WTC11 (cell line): Measurements from ENCODE around the gene LAMA2. TPM values are rescaled to one million over a fixed set of nuclear protein-coding genes. Genes with fewer than 3 reads are reported as not detected.

Experiments used
- ATAC-seq: fragments of 200-7000 bp; cut with Tn5 transposase; 2 replicates; pipeline ENCODE4 v1.10.0; 2021; ENCODE audit warnings: mild to moderate bottlenecking, moderate library complexity
- CTCF ChIA-PET: fragments of 300-600 bp; sonication (Branson Sonifier 250); formaldehyde crosslinking; loops from one replicate; lab custom pipeline; 2021; ENCODE audit warnings: antibody characterized with exemption; lab: Charles Lee
- POLR2A ChIA-PET: fragments of 350-600 bp; sonication (Branson Sonifier 250); formaldehyde crosslinking; loops from one replicate; lab custom pipeline; 2021; ENCODE audit warnings: antibody characterized with exemption; lab: Charles Lee
- DNase-seq: peaks from one replicate; pipeline ENCODE4 v3.0.0; 2021; ENCODE audit warnings: low spot score
- H3K27ac Mint-ChIP-seq: 2 replicates; pipeline ENCODE4 v1.8.0; 2021; ENCODE audit warnings: mixed read lengths
- H3K27me3 Mint-ChIP-seq: 2 replicates; pipeline ENCODE4 v1.8.0; 2021; ENCODE audit warnings: low read depth, mild to moderate bottlenecking, moderate library complexity, mixed read lengths
- H3K36me3 Mint-ChIP-seq: 2 replicates; pipeline ENCODE4 v1.8.0; 2021; ENCODE audit warnings: mixed read lengths
- H3K4me1 Mint-ChIP-seq: 2 replicates; pipeline ENCODE4 v1.8.0; 2022; ENCODE audit warnings: mixed read lengths
- H3K4me3 Mint-ChIP-seq: 2 replicates; pipeline ENCODE4 v1.8.0; 2021; ENCODE audit warnings: mild to moderate bottlenecking, moderate library complexity, mixed read lengths
- H3K9me3 Mint-ChIP-seq: 2 replicates; pipeline ENCODE4 v1.8.0; 2021; ENCODE audit warnings: mixed read lengths
- AFF4 ChIP-seq: sonication (generic); formaldehyde crosslinking; IDR thresholded peaks from 2 replicates; pipeline ENCODE4 v1.8.1; 2023; ENCODE audit warnings: mild to moderate bottlenecking, missing genetic modification reagents, borderline replicate concordance
- ARID4B ChIP-seq: sonication (generic); formaldehyde crosslinking; IDR thresholded peaks from 2 replicates; pipeline ENCODE4 v1.8.0; 2023; ENCODE audit warnings: missing genetic modification reagents, mild to moderate bottlenecking, borderline replicate concordance
- EMX1 ChIP-seq: fragments of 250-450 bp; sonication (Bioruptor Pico); IDR thresholded peaks from 2 replicates; pipeline ENCODE4 v1.8.0; 2021; ENCODE audit warnings: mild to moderate bottlenecking
- ESRRA ChIP-seq: sonication (generic); formaldehyde crosslinking; IDR thresholded peaks from 2 replicates; pipeline ENCODE4 v1.8.1; 2022; ENCODE audit warnings: mild to moderate bottlenecking, missing genetic modification reagents, borderline replicate concordance
- ETV6 ChIP-seq: sonication (generic); formaldehyde crosslinking; IDR thresholded peaks from 2 replicates; pipeline ENCODE4 v1.8.1; 2022; ENCODE audit warnings: mild to moderate bottlenecking, missing genetic modification reagents
- FOXP4 ChIP-seq: sonication (generic); formaldehyde crosslinking; IDR thresholded peaks from 2 replicates; pipeline ENCODE4 v1.8.0; 2022; ENCODE audit warnings: mild to moderate bottlenecking, missing genetic modification reagents
- GABPB1 ChIP-seq: sonication (generic); formaldehyde crosslinking; IDR thresholded peaks from 2 replicates; pipeline ENCODE4 v1.8.1; 2023; ENCODE audit warnings: mild to moderate bottlenecking, missing genetic modification reagents
- IRF2 ChIP-seq: sonication (generic); formaldehyde crosslinking; IDR thresholded peaks from 2 replicates; pipeline ENCODE4 v1.8.0; 2022; ENCODE audit warnings: low read depth, missing genetic modification reagents, borderline replicate concordance
- MAX ChIP-seq: sonication (generic); formaldehyde crosslinking; IDR thresholded peaks from 2 replicates; pipeline ENCODE4 v1.8.0; 2022; ENCODE audit warnings: mild to moderate bottlenecking, missing genetic modification reagents
- MXD4 ChIP-seq: fragments of 250-450 bp; sonication (Bioruptor Pico); IDR thresholded peaks from 2 replicates; pipeline ENCODE4 v1.8.0; 2021; ENCODE audit warnings: mild to moderate bottlenecking, moderate library complexity, borderline replicate concordance
- NR2C2 ChIP-seq: sonication (generic); formaldehyde crosslinking; IDR thresholded peaks from 2 replicates; pipeline ENCODE4 v1.8.0; 2022; ENCODE audit warnings: mild to moderate bottlenecking, missing genetic modification reagents
- PREB ChIP-seq: sonication (generic); formaldehyde crosslinking; IDR thresholded peaks from 2 replicates; pipeline ENCODE4 v1.8.1; 2022; ENCODE audit warnings: mild to moderate bottlenecking, missing genetic modification reagents, moderate library complexity, borderline replicate concordance
- SOX15 ChIP-seq: fragments of 250-450 bp; sonication (Bioruptor Pico); IDR thresholded peaks from 2 replicates; pipeline ENCODE4 v1.9.0; 2021; ENCODE audit warnings: mild to moderate bottlenecking
- SP1 ChIP-seq: sonication (generic); formaldehyde crosslinking; conservative IDR thresholded peaks from 2 replicates; pipeline ENCODE4 v1.8.1; 2022; ENCODE audit warnings: missing genetic modification reagents
- TEAD4 ChIP-seq: sonication (generic); formaldehyde crosslinking; IDR thresholded peaks from 2 replicates; pipeline ENCODE4 v1.8.0; 2022; ENCODE audit warnings: mild to moderate bottlenecking, missing genetic modification reagents
- ZMAT4 ChIP-seq: fragments of 250-450 bp; sonication (Bioruptor Pico); IDR thresholded peaks from 2 replicates; pipeline ENCODE4 v1.9.0; 2021; ENCODE audit warnings: mild to moderate bottlenecking
- ZNF121 ChIP-seq: sonication (generic); formaldehyde crosslinking; IDR thresholded peaks from 2 replicates; pipeline ENCODE4 v1.8.0; 2023; ENCODE audit warnings: missing genetic modification reagents
- ZNF281 ChIP-seq: sonication (generic); formaldehyde crosslinking; IDR thresholded peaks from 2 replicates; pipeline ENCODE4 v1.8.0; 2023; ENCODE audit warnings: mild to moderate bottlenecking, missing genetic modification reagents
- total RNA-seq: library from RNA; stranded (reverse); gene quantifications from 3 replicates; pipeline ENCODE4 v1.2.3, GENCODE V29; 2021

The LAMA2 gene
- total RNA-seq, 1 experiment from 2014 or later: 6.6 TPM

GRCh38 chr6:128966934-128967333 lies 84.0 kb downstream of the LAMA2 start:
- no peaks in the 10 kb centered on the region for H3K27me3 Mint-ChIP-seq
- ATAC-seq: peak; percentile 80
- H3K9me3 Mint-ChIP-seq: no peaks in the 10 kb centered on the region
- H3K4me3 Mint-ChIP-seq: no peak overlapping the region
- H3K36me3 Mint-ChIP-seq: no peaks in the 10 kb centered on the region
- H3K4me1 Mint-ChIP-seq: peaks cover 23% of the 10 kb centered on the region
- POLR2A ChIA-PET: no interaction called here
- H3K27ac Mint-ChIP-seq: no peak overlapping the region
- CTCF ChIA-PET: no interaction called here
- DNase-seq: no peak
- no peak for TF ChIP-seq ZMAT4 (CRISPR knock-in tag)
- no peak for TF ChIP-seq FOXP4 (CRISPR knock-in tag)
- TF ChIP-seq IRF2: no peak
- no peak for TF ChIP-seq EMX1
- TF ChIP-seq SOX15 (CRISPR knock-in tag): no peak
- TF ChIP-seq ETV6: no peak
- TF ChIP-seq MAX (CRISPR knock-in tag): no peak
- TF ChIP-seq ESRRA (CRISPR knock-in tag): no peak

- ChIA-PET CTCF (no interaction called here), POLR2A (no interaction called here)
- Mint-ChIP-seq H3K4me3 (no peak overlapping the region), H3K36me3 (no peaks in the 10 kb centered on the region), H3K4me1 (no peaks in the 10 kb centered on the region), H3K9me3 (no peaks in the 10 kb centered on the region), H3K27ac (no peak overlapping the region), H3K27me3 (no peaks in the 10 kb centered on the region)
- ATAC-seq (no peak), DNase-seq (no peak)
- TF ChIP-seq TEAD4 (no peak), MXD4 (CRISPR knock-in tag) (no peak), GABPB1 (CRISPR knock-in tag) (no peak), PREB (no peak), ZNF281 (no peak), SP1 (CRISPR knock-in tag) (no peak)
These were observed 96.1 kb downstream of the LAMA2 start for GRCh38 chr6:128979071-128979470.

- POLR2A ChIA-PET: interaction anchor here (0.6 kb wide), 1 partner anchor 337 kb away, joined by 3 read pairs; no protein-coding TSS in a partner anchor
- ATAC-seq: no peak
- CTCF ChIA-PET: no interaction called here
- no peak for TF ChIP-seq ARID4B (CRISPR knock-in tag)
- no peak for TF ChIP-seq ESRRA (CRISPR knock-in tag)
- TF ChIP-seq ZNF121 (CRISPR knock-in tag): no peak
- no peak for TF ChIP-seq NR2C2 (CRISPR knock-in tag)
- no peak for TF ChIP-seq AFF4 (CRISPR knock-in tag)
- TF ChIP-seq MAX (CRISPR knock-in tag): no peak
These were observed 98.8 kb downstream of the LAMA2 start for GRCh38 chr6:128981716-128982115.

More at GRCh38 chr6:128981716-128982115, 98.8 kb downstream of the LAMA2 start:
- Mint-ChIP-seq H3K27ac (peak overlapping the region; percentile 45; the same call in 1 of the 2 replicates), H3K9me3 (no peaks in the 10 kb centered on the region), H3K27me3 (no peaks in the 10 kb centered on the region), H3K4me1 (peaks cover 2% of the 10 kb centered on the region; the same call in 1 of the 2 replicates), H3K36me3 (no peaks in the 10 kb centered on the region), H3K4me3 (no peak overlapping the region)
- DNase-seq: no peak
